HG03460 (cell line): ENCODE data around the gene AFM.
"Not testable (repeated sequence)": the region's sequence is repeated elsewhere in the genome, so short reads cannot be mapped to it uniquely, and the experiment has no call there.

Experiments used
- ATAC-seq: cut with Tn5 transposase; IDR thresholded peaks from one replicate; pipeline ENCODE4 v1.9.1; 2021; ENCODE audit not compliant: unreplicated experiment

The AFM gene

GRCh38 chr4:73499996-73500765 is 18.6 kb downstream of the AFM start:
- ATAC-seq = no peak

- ATAC-seq = no peak
Observed at GRCh38 chr4:73501664-73502265, 20.2 kb downstream of the AFM start.

GRCh38 chr4:73505567-73505966 is 24.0 kb downstream of the AFM start:
- no peak for ATAC-seq

GRCh38 chr4:73507541-73507940 is 26.0 kb downstream of the AFM start:
- ATAC-seq = no peak

- no peak for ATAC-seq
Observed at GRCh38 chr4:73508651-73509050, 27.1 kb downstream of the AFM start.

- no peak for ATAC-seq
Observed at GRCh38 chr4:73518340-73518739, 36.8 kb downstream of the AFM start.

GRCh38 chr4:73520821-73521220 is 39.3 kb downstream of the AFM start:
- no peak for ATAC-seq

GRCh38 chr4:73523126-73523525 is 41.6 kb downstream of the AFM start:
- no peak for ATAC-seq

- no peak for ATAC-seq
Observed at GRCh38 chr4:73525611-73526010, 44.1 kb downstream of the AFM start.

GRCh38 chr4:73527196-73527595 is 45.7 kb downstream of the AFM start:
- peak; percentile 70 for ATAC-seq

GRCh38 chr4:73528171-73528570 is 46.6 kb downstream of the AFM start:
- ATAC-seq = no peak

GRCh38 chr4:73533515-73534422 is 52.2 kb downstream of the AFM start:
- no peak for ATAC-seq

- ATAC-seq = no peak
Observed at GRCh38 chr4:73538162-73538561, 56.6 kb downstream of the AFM start.

- no peak for ATAC-seq
Observed at GRCh38 chr4:73539386-73539785, 57.8 kb downstream of the AFM start.

GRCh38 chr4:73540826-73541225 is 59.3 kb downstream of the AFM start:
- no peak for ATAC-seq

- no peak for ATAC-seq
Observed at GRCh38 chr4:73541251-73541650, 59.7 kb downstream of the AFM start.

- ATAC-seq = no peak
Observed at GRCh38 chr4:73544620-73545019, 63.1 kb downstream of the AFM start.

- not testable (repeated sequence) for ATAC-seq
Observed at GRCh38 chr4:73550865-73551264, 69.3 kb downstream of the AFM start.
